B cell (primary cell): ENCODE measurements around the gene CRELD2. TPM values are rescaled to one million over a fixed set of nuclear protein-coding genes. Genes with fewer than 3 reads are reported as not detected.
A peak's percentile ranks its signal among the peaks of the same experiment; 100 is the strongest.

Source experiments
- ATAC-seq: fragments of 200-7000 bp; cut with Tn5 transposase; one replicate; pipeline ENCODE4 v1.10.0; 2021; ENCODE audit warnings: low read depth, mild to moderate bottlenecking, moderate number of reproducible peaks, moderate library complexity
- CTCF ChIA-PET: fragments of 350-600 bp; sonication (Branson Sonifier 250); formaldehyde crosslinking; loops from one replicate; lab custom pipeline; 2021; ENCODE audit warnings: antibody characterized with exemption, inconsistent platforms; lab: Charles Lee
- POLR2A ChIA-PET: fragments of 350-600 bp; sonication (Branson Sonifier 250); formaldehyde crosslinking; loops from one replicate; lab custom pipeline; 2021; ENCODE audit warnings: antibody characterized with exemption; lab: Charles Lee
- DNase-seq: peaks from one replicate; pipeline ENCODE4 v3.0.0; 2013
- H2AFZ ChIP-seq: 2 replicates; pipeline ENCODE4 v1.6.1; 2012; ENCODE audit warnings: mild to moderate bottlenecking, low read depth, low read length; ENCODE audit not compliant: insufficient read depth, poor library complexity, severe bottlenecking
- H3K27ac ChIP-seq, 2 donors: 1 replicate in 1 of 2; 2 replicates in 1 of 2; pipeline ENCODE4 v1.5.1; 2012 to 2013; ENCODE audit warnings: low read length in 2 of 2, mild to moderate bottlenecking in 2 of 2, moderate library complexity in 1 of 2
- H3K27me3 ChIP-seq, 4 experiments: fragments of 200-600 bp in 1 of 4; sonication (generic) in 1 of 4; replicated peaks in 1 of 4; 1 replicate in 2 of 4; 2 replicates in 2 of 4; pipeline versions ENCODE4 v1.6.1 to v1.7.0; 2013 to 2016; ENCODE audit warnings: low read length in 3 of 4, mild to moderate bottlenecking in 2 of 4, mixed read lengths in 1 of 4, moderate library complexity in 1 of 4; ENCODE audit not compliant: insufficient read depth in 4 of 4, control insufficient read depth in 3 of 4; ENCODE audit errors: control extremely low read depth in 1 of 4
- H3K36me3 ChIP-seq, 2 experiments: replicated peaks in 1 of 2; 1 replicate in 1 of 2; 2 replicates in 1 of 2; pipeline versions ENCODE4 v1.6.1 to v1.7.1; 2013; ENCODE audit warnings: low read length in 1 of 2; ENCODE audit not compliant: insufficient read depth in 2 of 2, control insufficient read depth in 1 of 2; ENCODE audit errors: control extremely low read depth in 1 of 2, extremely low read depth in 1 of 2
- H3K4me1 ChIP-seq, 2 donors: fragments of 200-600 bp in 1 of 2; sonication (generic) in 1 of 2; 1 replicate in 1 of 2; 2 replicates in 1 of 2; pipeline versions ENCODE4 v1.5.1 to v1.6.1; 2013 to 2017; ENCODE audit warnings: low read length in 2 of 2; ENCODE audit not compliant: control insufficient read depth in 2 of 2, insufficient read depth in 2 of 2
- H3K4me2 ChIP-seq: replicated peaks from 2 replicates; pipeline ENCODE3; 2012; ENCODE audit warnings: mild to moderate bottlenecking, low read depth, low read length; ENCODE audit not compliant: poor library complexity, severe bottlenecking
- H3K4me3 ChIP-seq, 5 experiments: fragments of 200-600 bp in 1 of 5; sonication (generic) in 1 of 5; 1 replicate in 3 of 5; 2 replicates in 2 of 5; pipeline versions ENCODE4 v1.5.1 to v1.7.0; 2011 to 2016; ENCODE audit warnings: low read length in 4 of 5, mild to moderate bottlenecking in 4 of 5, low read depth in 2 of 5, control low read depth in 1 of 5, moderate library complexity in 1 of 5; ENCODE audit not compliant: insufficient read depth in 1 of 5; ENCODE audit errors: control extremely low read depth in 1 of 5, extremely low read depth in 1 of 5
- H3K79me2 ChIP-seq: fragments of 200-600 bp; sonication (generic); one replicate; pipeline ENCODE4 v1.6.0; 2016; ENCODE audit warnings: low read length; ENCODE audit not compliant: control insufficient read depth, insufficient read depth
- H3K9ac ChIP-seq: fragments of 200-600 bp; sonication (generic); 2 replicates; pipeline ENCODE4 v1.6.1; 2017; ENCODE audit warnings: mild to moderate bottlenecking, low read length, moderate library complexity
- H3K9me3 ChIP-seq, 3 donors: one replicate each; pipeline versions ENCODE4 v1.6.1 to v1.7.1; 2013; ENCODE audit warnings: low read length in 2 of 3; ENCODE audit not compliant: control insufficient read depth in 2 of 3, insufficient read depth in 1 of 3; ENCODE audit errors: control extremely low read depth in 1 of 3
- H4K20me1 ChIP-seq: 2 replicates; pipeline ENCODE4 v1.6.0; 2012; ENCODE audit warnings: mild to moderate bottlenecking, low read length; ENCODE audit not compliant: insufficient read depth, control insufficient read depth, poor library complexity, severe bottlenecking
- H3K27ac Mint-ChIP-seq: one replicate; pipeline ENCODE4 v1.8.0; 2021; ENCODE audit warnings: mixed read lengths
- H3K27me3 Mint-ChIP-seq: one replicate; pipeline ENCODE4 v1.8.0; 2021; ENCODE audit warnings: mixed read lengths
- H3K4me1 Mint-ChIP-seq: one replicate; pipeline ENCODE4 v1.8.0; 2021; ENCODE audit warnings: mixed read lengths
- H3K4me3 Mint-ChIP-seq: one replicate; pipeline ENCODE4 v1.8.0; 2021; ENCODE audit warnings: mixed read lengths
- H3K9me3 Mint-ChIP-seq: one replicate; pipeline ENCODE4 v1.8.0; 2022; ENCODE audit warnings: mixed read lengths; ENCODE audit not compliant: insufficient read depth
- CTCF ChIP-seq: fragments of 200-600 bp; IDR thresholded peaks from one replicate; pipeline ENCODE4 v1.8.0; 2022; ENCODE audit warnings: antibody characterized with exemption, mild to moderate bottlenecking
- EZH2 ChIP-seq: IDR thresholded peaks from 2 replicates; pipeline ENCODE4 v1.6.1; 2012; ENCODE audit warnings: borderline replicate concordance, low read depth, mild to moderate bottlenecking, moderate library complexity, low read length; ENCODE audit not compliant: insufficient read depth, poor library complexity, severe bottlenecking
- WGBS: methylation state at CpG from one replicate; pipeline ENCODE4 v1.1.5; 2013; ENCODE audit warnings: missing lambda C conversion rate; ENCODE audit not compliant: insufficient coverage; 5-methylcytosine and 5-hydroxymethylcytosine counted together
- intact Hi-C: fragments of 100-400 bp; cut with micrococcal nuclease; formaldehyde crosslinking; loops from one replicate; pipeline ENCODE4 v1.10.0; 2022
- polyA plus RNA-seq: library from polyadenylated mRNA; depleted of rRNA; stranded (reverse); fragments of >200 nt; gene quantifications from 2 replicates; pipeline ENCODE4 v1.2.3, GENCODE V29; 2012
- total RNA-seq, 2 donors: library from RNA; stranded (reverse); fragments of 120-200 nt in 1 of 2; gene quantifications; 1 replicate in 1 of 2; 2 replicates in 1 of 2; pipeline versions ENCODE4 v1.2.3 to v1.2.4, GENCODE V29; 2013 to 2022

CRELD2 gene
- total and polyA plus RNA-seq, 2 donors (not counting 1 experiment from before 2014, with no cell fraction given): 35.9 to 41.9 TPM

GRCh38 chr22:49969751-49970527 is 51.5 kb downstream of the CRELD2 start:
- POLR2A ChIA-PET: interaction anchor here (1.5 to 3.3 kb wide), 4 partner anchors 9 to 221 kb away, joined by 3 to 43 read pairs (median 24); partner anchors contain the start of gene PIM3
- Mint-ChIP-seq H3K4me1 (peaks cover 41% of the 10 kb centered on the region), H3K27me3 (no peaks in the 10 kb centered on the region), H3K4me3 (peak overlapping the region; percentile 84), H3K9me3 (no peaks in the 10 kb centered on the region), H3K27ac (peak overlapping the region; percentile 96)
- H3K27ac ChIP-seq: no peak overlapping the region
- peaks cover 6% of the 10 kb centered on the region for H3K79me2 ChIP-seq
- peak overlapping the region in 1 of 5 experiments; percentile 65 for H3K4me3 ChIP-seq
- CTCF ChIA-PET: interaction anchor here (1.5 to 4.4 kb wide), 4 partner anchors 23 to 60 kb away, joined by 6 to 37 read pairs (median 10); no protein-coding TSS in a partner anchor
- H3K27me3 ChIP-seq: no peaks in the 10 kb centered on the region
- intact Hi-C loops: loop anchor here (2.0 to 5.0 kb wide), 4 partner anchors 39 to 221 kb away; partner anchors contain the start of gene ZBED4
- no peaks in the 10 kb centered on the region for H3K9me3 ChIP-seq
- H3K4me2 ChIP-seq: peak overlapping the region; percentile 98
- peaks cover 0 to 3% of the 10 kb centered on the region in 2 experiments for H3K36me3 ChIP-seq
- TF ChIP-seq EZH2 (no peak), CTCF (no peak)
- H3K4me1 ChIP-seq: peaks cover 42 to 55% of the 10 kb centered on the region in 2 donors
- H4K20me1 ChIP-seq: peaks cover 39% of the 10 kb centered on the region
- 81% methylated on average over 7 of the region's 8 CpGs for WGBS
- no peak overlapping the region for H3K9ac ChIP-seq
- no peak overlapping the region for H2AFZ ChIP-seq
- ATAC-seq (peak; percentile 1), DNase-seq (peak; percentile 40)
